Lower lobe of right lung (tissue), 2 donors: ENCODE results near the gene SNRNP25. TPM values are rescaled to one million over a fixed set of nuclear protein-coding genes. Genes with fewer than 3 reads are reported as not detected.

ENCODE experiments used
- ATAC-seq, 2 donors: fragments of 200-7000 bp; cut with Tn5 transposase; one replicate each; pipeline ENCODE4 v1.9.1; 2020 to 2022; ENCODE audit warnings: mild to moderate bottlenecking in 2 of 2, moderate library complexity in 2 of 2
- DNase-seq: peaks from one replicate; pipeline ENCODE4 v3.0.0-alpha.2; 2020
- H3K27ac ChIP-seq: fragments of 200-600 bp; one replicate; pipeline ENCODE4 v1.8.0; 2022
- H3K27me3 ChIP-seq: fragments of 200-600 bp; one replicate; pipeline ENCODE4 v1.8.0; 2022; ENCODE audit warnings: low read depth
- H3K36me3 ChIP-seq: fragments of 200-600 bp; one replicate; pipeline ENCODE4 v1.8.0; 2022; ENCODE audit warnings: mild to moderate bottlenecking
- H3K4me1 ChIP-seq: fragments of 200-600 bp; one replicate; pipeline ENCODE4 v1.8.0; 2022
- H3K4me3 ChIP-seq: fragments of 200-600 bp; one replicate; pipeline ENCODE4 v1.8.0; 2022; ENCODE audit warnings: mild to moderate bottlenecking
- H3K9me3 ChIP-seq: fragments of 200-600 bp; one replicate; pipeline ENCODE4 v1.8.0; 2022
- CTCF ChIP-seq: fragments of 200-600 bp; IDR thresholded peaks from one replicate; pipeline ENCODE4 v1.8.0; 2022; ENCODE audit warnings: antibody characterized with exemption, mild to moderate bottlenecking
- intact Hi-C: fragments of 100-400 bp; cut with DNase I; formaldehyde crosslinking; loops from one replicate; pipeline ENCODE4 v1.11.0; 2022
- total RNA-seq: library from RNA; stranded (reverse); fragmentation: NEBNext Ultra II Directional; extraction: Animal tissue kit (Norgen Biotek cat#: 25700); gene quantifications from one replicate; pipeline ENCODE4 v1.2.1, GENCODE V29; 2021
- donor health status: DM: no; HTN: yes; CAD: no; lungs with severe emphysema.

Gene SNRNP25
- total RNA-seq, 1 donor from 2014 or later = 18.5 TPM

- H3K27ac ChIP-seq = peak overlapping the region; percentile 94
- peaks cover 10% of the 10 kb centered on the region for H3K27me3 ChIP-seq
- ATAC-seq (peak; percentile 6 to 9), DNase-seq (peak; percentile 84)
- intact Hi-C loops = no loop called here
- peaks cover 16% of the 10 kb centered on the region for H3K36me3 ChIP-seq
- peaks cover 68% of the 10 kb centered on the region for H3K4me1 ChIP-seq
- peak; percentile 32 for TF ChIP-seq CTCF
- H3K9me3 ChIP-seq = no peaks in the 10 kb centered on the region
- H3K4me3 ChIP-seq = peak overlapping the region; percentile 92
These were observed 22.2 kb downstream of the SNRNP25 start for GRCh38 chr16:75580-76501.

GRCh38 chr16:76535-77272 lies 23.1 kb downstream of the SNRNP25 start:
- peak overlapping the region; percentile 94 for H3K27ac ChIP-seq
- H3K4me1 ChIP-seq = peaks cover 62% of the 10 kb centered on the region
- peaks cover 4% of the 10 kb centered on the region for H3K27me3 ChIP-seq
- TF ChIP-seq CTCF = no peak
- peak overlapping the region; percentile 92 for H3K4me3 ChIP-seq
- ATAC-seq (peak; percentile 27 to 46), DNase-seq (peak; percentile 73)
- intact Hi-C loops = no loop called here
- no peaks in the 10 kb centered on the region for H3K9me3 ChIP-seq
- H3K36me3 ChIP-seq = peaks cover 21% of the 10 kb centered on the region

GRCh38 chr16:77273-77806 lies 23.7 kb downstream of the SNRNP25 start:
- Histone ChIP-seq H3K36me3 (peaks cover 21% of the 10 kb centered on the region), H3K9me3 (no peaks in the 10 kb centered on the region), H3K4me1 (peaks cover 62% of the 10 kb centered on the region), H3K4me3 (peak overlapping the region; percentile 92), H3K27me3 (no peaks in the 10 kb centered on the region), H3K27ac (peak overlapping the region; percentile 94)
- DNase-seq (peak; percentile 77), ATAC-seq (peak; percentile 60 to 65)
- intact Hi-C loops = no loop called here
- no peak for TF ChIP-seq CTCF

GRCh38 chr16:77807-78443 lies 24.3 kb downstream of the SNRNP25 start, which contains the start of gene MPG:
TSS of gene MPG (plus strand) at chr16:78225. CDS start at chr16:78310, 85 bp downstream.
- peak; percentile 88 for DNase-seq
- Histone ChIP-seq H3K27ac (peak within 1 kb of the TSS; percentile 94), H3K4me3 (peak within 1 kb of the TSS; percentile 92), H3K9me3 (no peaks in the 10 kb centered on the region), H3K27me3 (no peaks in the 10 kb centered on the region), H3K36me3 (peaks cover 21% of the 10 kb centered on the region), H3K4me1 (peaks cover 58% of the 10 kb centered on the region)
- intact Hi-C loops = no loop called here
- no peak for TF ChIP-seq CTCF
- peak; percentile 88 to 91 for ATAC-seq
